Measurements from ENCODE around the gene SNAP29. TPM values are rescaled to one million over a fixed set of nuclear protein-coding genes. Genes with fewer than 3 reads are reported as not detected.

SNAP29 gene
- total and polyA plus RNA-seq, 4 donors: 14.8 to 27.2 (median 17.1) TPM

- Histone ChIP-seq H3K4me3 (no peak overlapping the region), H3K9ac (ENCODE audit: insufficient read depth in 1 of 2, low read length in 2 of 2) (no peak overlapping the region), H3K4me1 (ENCODE audit: control insufficient read depth in 5 of 5, insufficient read depth in 5 of 5, low read length in 5 of 5) (peaks cover 8 to 25% (median 12%) of the 10 kb centered on the region in 5 donors), H3K36me3 (ENCODE audit: control insufficient read depth in 4 of 4, insufficient read depth in 4 of 4, low read length in 4 of 4) (peaks cover 0 to 2% (median 0%) of the 10 kb centered on the region in 4 donors), H3K27me3 (ENCODE audit: control insufficient read depth in 3 of 3, insufficient read depth in 3 of 3, low read length in 2 of 3) (no peaks in the 10 kb centered on the region), H3K27ac (ENCODE audit: low read depth in 1 of 2, low read length in 1 of 2) (peak overlapping the region in 1 of 2 donors; percentile 25), H3K9me3 (ENCODE audit: control insufficient read depth in 4 of 4, insufficient read depth in 3 of 4, low read length in 3 of 4) (no peaks in the 10 kb centered on the region)
- ATAC-seq (ENCODE audit: insufficient read depth, low FRiP score) (no peak), DNase-seq (no peak)
- no peak for TF ChIP-seq CTCF (IDR thresholded peaks at IDR 0.05; ENCODE audit: control extremely low read depth, extremely low read depth)
- WGBS, 2 donors: 97% methylated on average over 2 of the region's 2 CpGs
These were observed 3.7 kb downstream of the SNAP29 start for GRCh38 chr22:20862540-20862939.

GRCh38 chr22:20863366-20863765 lies 4.6 kb downstream of the SNAP29 start:
- WGBS, 2 donors: 57 to 82% methylated on average over 4 of the region's 4 CpGs
- no peak for DNase-seq
- ATAC-seq (ENCODE audit: insufficient read depth, low FRiP score): no peak
- peaks cover 8 to 25% (median 14%) of the 10 kb centered on the region in 5 donors for H3K4me1 ChIP-seq (ENCODE audit: control insufficient read depth in 5 of 5, insufficient read depth in 5 of 5, low read length in 5 of 5)
- peaks cover 0 to 2% (median 0%) of the 10 kb centered on the region in 4 donors for H3K36me3 ChIP-seq (ENCODE audit: control insufficient read depth in 4 of 4, insufficient read depth in 4 of 4, low read length in 4 of 4)
- no peak overlapping the region for H3K9ac ChIP-seq (ENCODE audit: insufficient read depth in 1 of 2, low read length in 2 of 2)
- TF ChIP-seq CTCF (IDR thresholded peaks at IDR 0.05; ENCODE audit: control extremely low read depth, extremely low read depth): no peak
- H3K27ac ChIP-seq (ENCODE audit: low read depth in 1 of 2, low read length in 1 of 2): no peak overlapping the region
- H3K9me3 ChIP-seq (ENCODE audit: control insufficient read depth in 4 of 4, insufficient read depth in 3 of 4, low read length in 3 of 4): no peaks in the 10 kb centered on the region
- H3K27me3 ChIP-seq (ENCODE audit: control insufficient read depth in 3 of 3, insufficient read depth in 3 of 3, low read length in 2 of 3): no peaks in the 10 kb centered on the region
- no peak overlapping the region for H3K4me3 ChIP-seq

GRCh38 chr22:20864186-20864908 lies 5.5 kb downstream of the SNAP29 start:
- H3K27me3 ChIP-seq (ENCODE audit: control insufficient read depth in 3 of 3, insufficient read depth in 3 of 3, low read length in 2 of 3): no peaks in the 10 kb centered on the region
- no peak overlapping the region for H3K27ac ChIP-seq (ENCODE audit: low read depth in 1 of 2, low read length in 1 of 2)
- no peak overlapping the region for H3K9ac ChIP-seq (ENCODE audit: insufficient read depth in 1 of 2, low read length in 2 of 2)
- H3K4me3 ChIP-seq: no peak overlapping the region
- TF ChIP-seq CTCF (IDR thresholded peaks at IDR 0.05; ENCODE audit: control extremely low read depth, extremely low read depth): no peak
- H3K4me1 ChIP-seq (ENCODE audit: control insufficient read depth in 5 of 5, insufficient read depth in 5 of 5, low read length in 5 of 5): peaks cover 8 to 27% (median 18%) of the 10 kb centered on the region in 5 donors
- 81 to 83% methylated on average over 12 of the region's 12 CpGs for WGBS, 2 donors
- ATAC-seq (ENCODE audit: insufficient read depth, low FRiP score) (no peak), DNase-seq (no peak)
- H3K9me3 ChIP-seq (ENCODE audit: control insufficient read depth in 4 of 4, insufficient read depth in 3 of 4, low read length in 3 of 4): no peaks in the 10 kb centered on the region
- peaks cover 0 to 2% (median 1%) of the 10 kb centered on the region in 4 donors for H3K36me3 ChIP-seq (ENCODE audit: control insufficient read depth in 4 of 4, insufficient read depth in 4 of 4, low read length in 4 of 4)

Data from lung (tissue), 12 donors.